Stimulated activated CD8-positive, alpha-beta memory T cell treated with anti-CD3 and anti-CD28 coated beads, Interleukin-4, amount 100 ng/mL, for 4 hours (primary cell): ENCODE data around the gene ACE.

Experiments used
- DNase-seq, 2 donors: peaks; one replicate each; pipeline ENCODE4 v3.0.0-alpha.2; 2020; ENCODE audit warnings: low read depth in 2 of 2, low spot score in 1 of 2

ACE gene

GRCh38 chr17:63476854-63477479 lies at the start of gene ACE:
ACE (plus strand) TSS chr17:63477061; CDS start chr17:63477095, 34 bp downstream.
- DNase-seq: no peak

- DNase-seq: no peak
Observed at GRCh38 chr17:63429766-63430165, 47.1 kb upstream of the ACE start.

- DNase-seq: no peak
Observed at GRCh38 chr17:63430223-63430622, 46.6 kb upstream of the ACE start.

- DNase-seq: no peak
Observed at GRCh38 chr17:63431618-63431938, 45.3 kb upstream of the ACE start.

- DNase-seq: no peak
Observed at GRCh38 chr17:63431939-63432804, 44.7 kb upstream of the ACE start.

GRCh38 chr17:63433746-63434591 lies 42.9 kb upstream of the ACE start:
- no peak for DNase-seq

GRCh38 chr17:63434951-63435571 lies 41.8 kb upstream of the ACE start:
- DNase-seq: no peak

GRCh38 chr17:63435681-63436522 lies 41.0 kb upstream of the ACE start:
- DNase-seq: no peak

- DNase-seq: no peak
Observed at GRCh38 chr17:63436523-63437110, 40.2 kb upstream of the ACE start.

- DNase-seq: no peak
Observed at GRCh38 chr17:63437287-63438091, 39.4 kb upstream of the ACE start.

GRCh38 chr17:63438092-63439051 lies 38.5 kb upstream of the ACE start:
- no peak for DNase-seq

GRCh38 chr17:63439687-63440086 lies 37.2 kb upstream of the ACE start:
- DNase-seq: no peak

- no peak for DNase-seq
Observed at GRCh38 chr17:63440127-63440769, 36.6 kb upstream of the ACE start.

- DNase-seq: no peak
Observed at GRCh38 chr17:63440770-63441335, 36.0 kb upstream of the ACE start.

- DNase-seq: no peak
Observed at GRCh38 chr17:63441654-63442053, 35.2 kb upstream of the ACE start.

- DNase-seq: no peak
Observed at GRCh38 chr17:63442074-63442473, 34.8 kb upstream of the ACE start.

GRCh38 chr17:63442549-63443035 lies 34.3 kb upstream of the ACE start:
- DNase-seq: no peak
